ENCODE data around the gene PSMD1.
A peak's percentile ranks its signal among the peaks of the same experiment; 100 is the strongest.
"Not testable (repeated sequence)": the region's sequence is repeated elsewhere in the genome, so short reads cannot be mapped to it uniquely, and the experiment has no call there.

The PSMD1 gene

DNA sequence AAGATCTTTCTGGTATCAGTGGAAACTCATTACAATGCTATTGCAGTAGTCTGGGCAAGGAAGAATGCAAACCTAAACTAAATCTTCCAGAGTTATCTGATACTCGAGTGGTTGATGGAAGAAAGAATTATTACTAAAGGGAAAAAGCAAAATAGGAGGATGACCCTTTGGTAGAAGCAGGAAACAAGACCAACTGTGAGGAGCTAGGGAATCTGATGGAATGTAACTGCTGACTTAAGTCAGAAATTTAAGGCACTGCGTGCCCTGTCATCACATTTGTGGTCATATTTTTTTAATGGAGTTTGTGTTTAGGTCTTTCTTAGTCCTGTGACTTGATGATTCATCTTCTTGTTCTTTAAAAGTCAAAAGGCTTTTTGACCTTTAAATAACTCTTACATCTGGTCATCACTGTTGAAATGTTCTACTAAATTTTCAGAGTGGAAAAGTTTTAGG is 105.2 kb downstream of the PSMD1 start:
- DNase-seq, result peak; percentile 99

GRCh38 chr2:231163011-231163410 is 106.3 kb downstream of the PSMD1 start:
- DNase-seq, result no peak

DNA sequence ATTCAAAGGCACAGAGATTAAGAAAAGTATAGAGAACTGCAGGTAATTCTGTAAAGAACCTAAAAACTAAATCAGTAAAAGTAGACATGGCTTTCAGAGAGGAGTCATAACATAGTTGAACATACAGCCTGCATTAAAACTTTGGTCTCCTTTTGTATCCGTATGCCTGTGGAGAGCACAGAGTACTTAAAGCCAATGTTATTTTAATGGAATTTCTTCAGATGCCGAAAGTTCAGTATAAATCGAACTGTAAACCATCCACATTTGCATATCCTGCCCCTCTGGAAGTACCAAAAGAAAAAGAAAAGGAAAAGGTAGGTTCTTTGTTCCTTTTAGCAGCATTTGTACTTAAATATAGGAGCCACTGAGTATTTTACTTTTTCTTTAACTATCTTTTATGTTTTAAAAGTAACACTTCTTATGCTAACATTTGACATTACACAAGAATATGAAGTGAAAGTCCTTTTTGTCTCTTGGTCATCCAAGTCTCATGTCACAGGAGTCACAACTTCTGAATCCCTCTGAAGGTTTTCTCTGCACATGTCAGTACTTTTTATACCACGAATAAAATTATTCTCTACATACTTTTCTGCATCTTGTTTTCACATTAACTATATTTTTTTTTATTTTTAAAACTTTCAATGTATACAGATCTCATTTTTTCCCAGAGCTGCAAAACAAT is 106.9 kb downstream of the PSMD1 start:
- no peak for DNase-seq

DNA sequence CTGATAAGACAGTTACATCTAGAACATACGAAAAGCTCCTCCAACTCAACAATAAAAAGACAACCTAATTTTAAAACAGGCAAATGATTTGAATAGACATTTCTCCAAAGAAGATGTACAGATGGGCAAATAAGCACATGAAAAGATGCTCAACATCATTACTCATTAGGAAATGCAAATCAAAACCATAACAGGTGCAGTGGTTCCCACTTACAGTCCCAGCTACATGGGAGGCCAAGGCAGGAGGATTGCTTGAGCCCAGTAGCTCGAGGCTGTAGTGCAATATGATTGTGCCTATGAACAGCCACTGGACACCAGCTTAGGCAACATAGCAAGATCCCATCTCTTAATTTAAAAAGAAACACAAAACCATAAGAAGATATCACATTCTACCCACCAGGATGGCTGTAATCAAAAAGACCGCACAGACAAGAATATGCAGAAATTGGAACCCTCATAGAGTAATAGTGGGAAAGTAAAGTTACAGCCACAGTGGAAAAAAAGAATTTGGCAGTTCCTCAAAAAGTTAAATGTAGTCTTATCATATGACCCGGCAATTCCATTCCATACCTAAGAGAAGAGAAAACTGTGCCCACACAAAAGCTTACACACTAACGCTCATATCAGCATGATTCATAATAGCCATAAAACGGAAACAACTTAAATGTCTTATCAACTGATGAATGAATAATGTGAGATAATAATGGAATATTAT is 111.2 kb downstream of the PSMD1 start:
- no peak for DNase-seq

- no peak for DNase-seq
These were observed 111.9 kb downstream of the PSMD1 start for GRCh38 chr2:231168460-231169139.

DNA sequence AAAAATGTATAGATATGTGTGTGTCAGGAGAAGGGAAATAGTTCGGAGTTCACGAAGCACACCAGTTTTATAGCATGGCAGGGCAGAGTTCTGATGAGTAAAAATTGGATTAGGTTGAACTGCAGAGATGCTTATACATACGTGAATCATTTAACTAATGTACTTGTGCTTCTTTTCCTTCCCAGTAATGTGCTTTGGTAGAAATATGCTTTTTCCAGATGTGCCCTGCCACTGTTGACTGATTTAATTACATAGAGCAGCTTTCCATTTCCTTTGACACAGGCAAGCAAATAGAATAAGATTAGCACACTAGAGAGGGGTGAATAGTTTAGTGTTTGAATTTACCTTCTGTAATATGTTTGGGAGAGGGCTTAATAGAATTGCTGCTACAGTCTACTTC is 112.8 kb downstream of the PSMD1 start:
- no peak for DNase-seq

- DNase-seq, result peak; percentile 47
These were observed 113.4 kb downstream of the PSMD1 start for GRCh38 chr2:231170055-231170454.

GRCh38 chr2:231172025-231172424 is 115.4 kb downstream of the PSMD1 start:
- no peak for DNase-seq

- DNase-seq, result no peak
These were observed 117.6 kb downstream of the PSMD1 start for GRCh38 chr2:231174211-231174651.

- DNase-seq, result no peak
These were observed 119.4 kb downstream of the PSMD1 start for GRCh38 chr2:231176066-231176465.

GRCh38 chr2:231177156-231178025 is 120.7 kb downstream of the PSMD1 start:
- DNase-seq, result no peak

- DNase-seq, result not testable (repeated sequence)
These were observed 122.1 kb downstream of the PSMD1 start for GRCh38 chr2:231178805-231179204.

DNA sequence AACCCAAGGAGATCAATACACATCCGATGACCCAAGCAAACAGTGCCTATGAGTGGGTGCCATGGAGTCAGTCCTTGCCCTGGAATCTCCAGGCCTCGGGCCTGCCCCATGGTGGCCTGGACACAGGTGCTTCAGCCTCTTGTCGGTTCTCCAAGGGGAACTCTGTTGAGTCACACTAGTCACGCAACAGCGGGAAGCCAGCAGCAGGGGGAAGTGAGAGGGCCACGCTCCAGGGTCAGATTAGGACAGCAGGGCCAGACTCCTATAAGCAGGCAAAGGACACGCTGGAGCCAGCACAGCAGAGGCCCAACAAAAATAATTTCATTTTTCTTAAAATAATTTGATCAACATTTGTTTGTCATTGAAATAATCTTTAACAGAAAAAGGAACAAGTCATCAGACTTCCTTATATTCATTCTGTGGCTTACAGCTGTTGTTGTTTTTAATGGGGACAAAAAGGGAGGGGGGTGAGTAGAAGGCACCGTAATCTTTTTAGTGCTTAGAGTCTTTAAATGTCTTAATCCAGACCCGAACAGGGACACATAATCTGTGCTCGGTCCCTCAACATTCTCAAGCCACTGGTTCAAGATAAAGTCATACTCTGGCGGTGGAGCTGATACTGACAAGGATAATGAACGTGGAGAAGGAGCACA is 125.3 kb downstream of the PSMD1 start:
- DNase-seq, result no peak

GRCh38 chr2:231182513-231182899 is 125.8 kb downstream of the PSMD1 start:
- no peak for DNase-seq

DNA sequence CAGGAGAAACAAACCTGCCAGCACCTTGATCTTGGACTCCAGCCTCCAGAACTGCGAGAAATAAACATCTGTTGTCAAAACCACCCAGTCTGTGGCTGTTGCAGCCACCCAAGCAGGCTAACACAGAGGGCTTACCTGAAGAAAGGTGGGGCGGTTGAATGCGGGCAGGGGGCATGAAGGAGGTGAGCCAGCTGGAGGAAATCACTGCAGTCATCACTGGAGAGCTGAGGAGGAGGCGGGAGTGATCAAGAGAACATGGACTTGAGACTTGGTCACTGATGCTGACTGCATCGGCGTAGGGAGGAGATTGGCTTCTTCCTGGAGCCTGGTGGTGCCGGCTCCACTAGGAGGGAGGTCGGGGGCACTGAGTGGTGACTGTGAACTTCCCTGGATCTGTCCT is 127.2 kb downstream of the PSMD1 start:
- DNase-seq, result no peak

GRCh38 chr2:231184319-231184718 is 127.7 kb downstream of the PSMD1 start:
- no peak for DNase-seq

DNA sequence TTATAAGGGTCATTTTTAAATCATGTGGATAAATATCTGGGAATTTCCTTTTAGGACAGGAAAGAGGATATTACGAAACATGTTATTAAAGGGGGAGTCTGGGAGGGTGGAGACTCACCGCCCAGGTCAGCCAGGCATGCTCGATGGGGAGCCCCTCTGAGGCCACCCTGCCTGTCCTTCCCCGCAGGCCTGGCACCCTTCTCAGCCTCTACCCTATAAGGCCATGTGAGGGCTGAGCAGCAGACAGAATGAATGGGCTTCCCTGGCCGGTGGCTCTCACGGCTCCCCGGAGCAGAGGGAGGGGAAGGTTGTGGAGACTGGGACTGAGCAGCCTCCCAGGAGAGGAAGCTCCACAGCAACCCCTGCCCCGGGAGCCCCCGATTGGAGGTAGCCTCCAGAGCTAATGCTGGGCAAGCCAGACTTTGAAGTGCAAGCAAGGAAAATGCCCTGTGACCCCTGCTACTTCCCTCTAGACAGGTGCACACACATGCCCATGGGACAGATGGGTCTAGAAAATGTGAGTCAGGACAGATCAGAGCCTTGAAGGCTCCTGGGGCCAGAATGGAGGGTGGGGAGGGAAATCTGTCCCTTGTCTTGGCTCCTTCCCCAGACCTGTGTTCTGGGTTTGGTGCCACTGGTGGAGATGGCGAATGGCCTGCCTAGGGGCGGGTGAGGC is 128.5 kb downstream of the PSMD1 start:
- DNase-seq, result no peak

- no peak for DNase-seq
These were observed 129.2 kb downstream of the PSMD1 start for GRCh38 chr2:231185886-231186285.

GRCh38 chr2:231186325-231186724 is 129.7 kb downstream of the PSMD1 start:
- no peak for DNase-seq

DNA sequence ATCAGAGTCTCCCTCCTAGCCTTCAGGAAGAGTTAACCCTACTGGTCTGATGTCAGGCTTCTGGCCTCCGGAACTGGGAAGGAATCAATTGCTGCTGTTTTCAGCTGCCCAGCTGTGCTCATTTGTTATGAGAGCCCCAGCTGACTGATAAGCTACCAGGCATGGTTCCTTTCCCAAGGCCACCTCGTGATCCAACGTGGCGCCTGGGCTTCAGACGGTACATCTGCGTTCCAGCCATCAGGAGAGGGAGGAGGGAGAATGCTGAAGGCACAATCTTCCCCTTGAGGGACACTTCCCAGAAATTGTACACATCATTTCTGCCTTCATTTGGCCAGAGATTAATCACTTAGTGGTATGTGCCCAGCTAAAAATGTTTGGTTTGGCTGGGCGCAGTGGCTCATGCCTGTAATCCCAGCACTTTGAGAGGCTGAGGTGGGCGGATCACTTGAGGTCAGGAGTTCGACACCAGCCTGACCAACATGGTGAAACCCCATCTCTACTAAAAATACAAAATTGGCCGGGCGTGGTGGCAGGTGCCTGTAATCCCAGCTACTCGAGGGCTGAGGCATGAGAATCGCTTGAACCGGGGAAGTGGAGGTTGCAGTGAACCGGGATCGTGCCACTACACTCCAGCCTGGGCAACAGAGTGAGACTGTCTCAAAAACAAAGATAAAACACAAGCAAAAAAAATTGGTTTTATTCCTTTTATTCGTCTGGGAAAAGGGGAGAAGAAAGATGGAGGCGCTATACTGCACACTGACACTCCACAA is 131.3 kb downstream of the PSMD1 start:
- DNase-seq, result peak; percentile 46

Data from fibroblast of upper back skin (primary cell).